Mesothelial cell of epicardium (in vitro differentiated cells): Measurements from ENCODE around the gene TOP1. TPM values are rescaled to one million over a fixed set of nuclear protein-coding genes. Genes with fewer than 3 reads are reported as not detected.
A peak's percentile ranks its signal among the peaks of the same experiment; 100 is the strongest.
"Not testable (repeated sequence)": the region's sequence is repeated elsewhere in the genome, so short reads cannot be mapped to it uniquely, and the experiment has no call there.

Experiments
- DNase-seq, 2 experiments: peaks; one replicate each; pipeline ENCODE4 v3.0.0; 2021; ENCODE audit warnings: low spot score in 2 of 2; ENCODE audit not compliant: unreplicated experiment in 2 of 2
- H3K27ac Mint-ChIP-seq: 2 replicates; pipeline ENCODE4 v1.8.0; 2021; ENCODE audit warnings: mixed read lengths
- H3K27me3 Mint-ChIP-seq: 2 replicates; pipeline ENCODE4 v1.8.0; 2021; ENCODE audit warnings: low read depth, mixed read lengths
- H3K36me3 Mint-ChIP-seq: 2 replicates; pipeline ENCODE4 v1.8.0; 2021; ENCODE audit warnings: mixed read lengths
- H3K4me1 Mint-ChIP-seq: 2 replicates; pipeline ENCODE4 v1.8.0; 2021; ENCODE audit warnings: mixed read lengths
- H3K4me3 Mint-ChIP-seq: 2 replicates; pipeline ENCODE4 v1.8.0; 2021; ENCODE audit warnings: mild to moderate bottlenecking, moderate library complexity, mixed read lengths
- H3K9me3 Mint-ChIP-seq: 2 replicates; pipeline ENCODE4 v1.8.0; 2021; ENCODE audit warnings: mixed read lengths
- total RNA-seq: library from RNA; stranded (reverse); gene quantifications from 3 replicates; pipeline ENCODE4 v1.2.1, GENCODE V29; 2021
- TF ChIP-seq, protein P1 (sequence below): fragments of 200-600 bp; sonication (generic); IDR thresholded peaks from one replicate; pipeline ENCODE4 v1.5.0; 2021; ENCODE audit warnings: antibody characterized with exemption; ENCODE audit not compliant: unreplicated experiment

TOP1 gene
- total RNA-seq, 1 donor from 2014 or later, result 76.7 TPM

DNA sequence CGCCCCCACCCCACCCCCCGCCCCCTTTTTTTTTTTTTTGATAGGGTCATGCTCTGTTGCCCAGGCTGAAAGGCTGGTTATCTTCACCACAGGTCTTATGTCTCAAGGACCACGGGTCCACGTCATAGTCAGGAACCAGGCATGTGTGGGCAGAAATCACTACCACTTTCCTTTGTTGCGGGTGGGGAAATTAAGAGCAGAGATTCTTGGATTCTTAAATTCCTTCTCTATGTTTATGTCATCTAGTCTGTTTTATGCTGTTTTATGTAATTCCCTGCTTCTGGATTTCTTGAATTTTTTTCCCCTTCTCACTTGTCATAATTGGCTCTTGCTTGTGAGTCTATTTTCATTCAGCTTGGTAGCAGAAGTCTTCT, 82.9 kb downstream of the TOP1 start:
- TF ChIP-seq, protein P1, sequence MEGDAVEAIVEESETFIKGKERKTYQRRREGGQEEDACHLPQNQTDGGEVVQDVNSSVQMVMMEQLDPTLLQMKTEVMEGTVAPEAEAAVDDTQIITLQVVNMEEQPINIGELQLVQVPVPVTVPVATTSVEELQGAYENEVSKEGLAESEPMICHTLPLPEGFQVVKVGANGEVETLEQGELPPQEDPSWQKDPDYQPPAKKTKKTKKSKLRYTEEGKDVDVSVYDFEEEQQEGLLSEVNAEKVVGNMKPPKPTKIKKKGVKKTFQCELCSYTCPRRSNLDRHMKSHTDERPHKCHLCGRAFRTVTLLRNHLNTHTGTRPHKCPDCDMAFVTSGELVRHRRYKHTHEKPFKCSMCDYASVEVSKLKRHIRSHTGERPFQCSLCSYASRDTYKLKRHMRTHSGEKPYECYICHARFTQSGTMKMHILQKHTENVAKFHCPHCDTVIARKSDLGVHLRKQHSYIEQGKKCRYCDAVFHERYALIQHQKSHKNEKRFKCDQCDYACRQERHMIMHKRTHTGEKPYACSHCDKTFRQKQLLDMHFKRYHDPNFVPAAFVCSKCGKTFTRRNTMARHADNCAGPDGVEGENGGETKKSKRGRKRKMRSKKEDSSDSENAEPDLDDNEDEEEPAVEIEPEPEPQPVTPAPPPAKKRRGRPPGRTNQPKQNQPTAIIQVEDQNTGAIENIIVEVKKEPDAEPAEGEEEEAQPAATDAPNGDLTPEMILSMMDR, result no peak
- Mint-ChIP-seq H3K36me3 (peaks cover 57% of the 10 kb centered on the region), H3K4me3 (no peak overlapping the region), H3K9me3 (no peaks in the 10 kb centered on the region), H3K4me1 (no peaks in the 10 kb centered on the region), H3K27me3 (no peaks in the 10 kb centered on the region), H3K27ac (peak overlapping the region; percentile 64)
- no peak for DNase-seq

DNA sequence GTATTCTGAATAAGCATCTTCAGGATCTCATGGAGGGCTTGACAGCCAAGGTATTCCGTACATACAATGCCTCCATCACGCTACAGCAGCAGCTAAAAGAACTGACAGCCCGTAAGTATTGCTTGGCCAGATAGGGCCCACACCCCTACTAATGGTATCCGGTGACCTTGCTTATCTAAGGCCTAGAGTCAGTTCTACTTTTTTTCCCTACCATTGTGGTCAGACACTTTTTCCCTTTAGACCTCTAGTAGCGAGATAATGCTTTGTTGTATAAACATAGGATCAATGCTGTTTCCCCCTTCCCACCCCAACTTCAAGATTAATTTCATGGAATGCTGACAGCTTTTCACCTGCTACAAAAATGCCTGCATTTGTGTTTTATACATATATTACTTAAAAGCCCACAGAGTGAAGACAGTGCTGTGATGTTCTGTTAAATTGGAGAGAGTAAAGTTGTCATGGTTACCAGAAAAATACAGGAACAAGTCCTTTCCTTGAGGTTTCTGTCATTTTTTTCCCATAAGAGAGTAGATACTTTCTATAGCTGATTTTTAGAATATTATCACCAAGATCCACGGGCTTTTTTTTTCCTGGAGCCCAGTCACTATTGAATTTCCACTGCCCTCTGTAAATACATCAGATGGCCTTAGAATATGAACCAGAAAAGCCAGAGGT, 87.8 kb downstream of the TOP1 start:
- TF ChIP-seq, protein P1, result no peak
- DNase-seq, result no peak
- no peaks in the 10 kb centered on the region for H3K27me3 Mint-ChIP-seq
- H3K4me3 Mint-ChIP-seq, result no peak overlapping the region
- H3K36me3 Mint-ChIP-seq, result peaks cover 58% of the 10 kb centered on the region
- no peaks in the 10 kb centered on the region for H3K4me1 Mint-ChIP-seq
- no peaks in the 10 kb centered on the region for H3K9me3 Mint-ChIP-seq
- H3K27ac Mint-ChIP-seq, result no peak overlapping the region

DNA sequence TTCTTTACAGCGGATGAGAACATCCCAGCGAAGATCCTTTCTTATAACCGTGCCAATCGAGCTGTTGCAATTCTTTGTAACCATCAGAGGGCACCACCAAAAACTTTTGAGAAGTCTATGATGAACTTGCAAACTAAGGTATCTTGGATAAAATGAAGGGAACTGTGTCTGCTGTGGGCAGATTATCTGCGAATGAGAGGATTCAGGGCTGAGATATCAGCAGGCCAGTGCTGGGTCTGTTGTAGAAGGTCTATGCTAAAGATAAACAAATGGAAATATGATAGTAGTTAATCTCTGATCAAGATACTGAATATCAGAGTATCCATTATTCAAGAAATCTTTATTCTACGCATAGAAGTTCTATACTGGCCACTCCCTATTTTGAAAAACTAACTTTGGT, 89.5 kb downstream of the TOP1 start:
- not testable (repeated sequence) for H3K27me3 Mint-ChIP-seq, DNase-seq, H3K4me3 Mint-ChIP-seq, H3K9me3 Mint-ChIP-seq, H3K27ac Mint-ChIP-seq, H3K4me1 Mint-ChIP-seq
- peaks cover 49% of the 10 kb centered on the region for H3K36me3 Mint-ChIP-seq

DNA sequence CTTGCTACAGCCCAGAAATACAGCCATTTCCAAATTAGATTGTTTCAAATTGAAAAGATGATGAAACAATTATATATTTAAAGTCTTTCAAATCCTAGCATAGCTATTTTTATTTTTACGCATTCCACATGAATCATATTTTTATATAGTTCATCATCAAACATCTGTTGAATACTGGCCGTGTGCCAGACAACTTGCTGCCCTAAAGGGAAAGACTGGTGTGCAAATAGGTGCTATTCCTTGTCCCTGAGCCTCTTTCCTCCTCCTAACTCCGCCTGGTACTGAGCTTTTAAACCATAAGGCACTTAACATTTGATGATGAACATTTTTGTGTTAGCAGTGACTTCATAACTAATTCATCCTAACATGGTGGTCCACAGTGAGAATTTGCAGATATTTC, 90.0 kb downstream of the TOP1 start:
- Mint-ChIP-seq H3K4me3 (no peak overlapping the region), H3K4me1 (no peaks in the 10 kb centered on the region), H3K27ac (no peak overlapping the region), H3K36me3 (peaks cover 49% of the 10 kb centered on the region), H3K27me3 (no peaks in the 10 kb centered on the region), H3K9me3 (no peaks in the 10 kb centered on the region)
- no peak for DNase-seq
- TF ChIP-seq, protein P1, result no peak

- TF ChIP-seq, protein P1, result no peak
- Mint-ChIP-seq H3K4me3 (no peak overlapping the region), H3K27ac (no peak overlapping the region), H3K9me3 (no peaks in the 10 kb centered on the region), H3K36me3 (peaks cover 41% of the 10 kb centered on the region), H3K27me3 (no peaks in the 10 kb centered on the region), H3K4me1 (no peaks in the 10 kb centered on the region)
- no peak for DNase-seq
Observed at GRCh38 chr20:41119614-41120561, 91.3 kb downstream of the TOP1 start.

GRCh38 chr20:41121399-41121798, 92.8 kb downstream of the TOP1 start:
- Mint-ChIP-seq H3K4me1 (no peaks in the 10 kb centered on the region), H3K27ac (no peak overlapping the region), H3K36me3 (peaks cover 40% of the 10 kb centered on the region), H3K4me3 (no peak overlapping the region), H3K27me3 (no peaks in the 10 kb centered on the region), H3K9me3 (no peaks in the 10 kb centered on the region)
- TF ChIP-seq, protein P1, result no peak
- no peak for DNase-seq
